Measurements from ENCODE around the gene TYW1. TPM values are rescaled to one million over a fixed set of nuclear protein-coding genes. Genes with fewer than 3 reads are reported as not detected.
"Not testable (repeated sequence)": the region's sequence is repeated elsewhere in the genome, so short reads cannot be mapped to it uniquely, and the experiment has no call there.

Gene TYW1
- total and polyA plus RNA-seq, 12 donors: 9.7 to 45.4 (median 22.6) TPM

- H3K4me1 ChIP-seq (replicated peaks in 1 of 2); intact Hi-C loops (cut with DNase I); H3K36me3 ChIP-seq (replicated peaks in 1 of 2); H3K27me3 ChIP-seq; H3K27ac ChIP-seq; H3K9me3 ChIP-seq (replicated peaks in 1 of 3); H3K4me3 ChIP-seq; DNase-seq: not testable (repeated sequence)
- WGBS, 4 donors: 89 to 97% (median 95%) methylated on average over 1 of the region's 1 CpG
These were observed 138.3 kb downstream of the TYW1 start for GRCh38 chr7:67134912-67135311.

GRCh38 chr7:67135617-67136486 lies 139.2 kb downstream of the TYW1 start:
- intact Hi-C loops (cut with DNase I): not testable (repeated sequence)

GRCh38 chr7:67137489-67137888 lies 140.9 kb downstream of the TYW1 start:
- H3K36me3 ChIP-seq (replicated peaks in 1 of 2); H3K4me3 ChIP-seq; H3K27me3 ChIP-seq; H3K27ac ChIP-seq; H3K4me1 ChIP-seq (replicated peaks in 1 of 2); DNase-seq; H3K9me3 ChIP-seq (replicated peaks in 1 of 3); intact Hi-C loops (cut with DNase I): not testable (repeated sequence)
- WGBS, 4 donors: 83 to 99% (median 96%) methylated on average over 3 of the region's 3 CpGs

More at GRCh38 chr7:67135617-67136486, 139.2 kb downstream of the TYW1 start:
- 61 to 78% (median 68%) methylated on average over 3 to 4 of the region's 4 CpGs for WGBS, 4 donors
- not testable (repeated sequence) for H3K4me1 ChIP-seq (replicated peaks in 1 of 2); H3K27me3 ChIP-seq; H3K36me3 ChIP-seq (replicated peaks in 1 of 2); DNase-seq; H3K9me3 ChIP-seq (replicated peaks in 1 of 3); H3K4me3 ChIP-seq; H3K27ac ChIP-seq

- H3K36me3 ChIP-seq (replicated peaks in 1 of 2); intact Hi-C loops (cut with DNase I); H3K4me1 ChIP-seq (replicated peaks in 1 of 2); DNase-seq; H3K4me3 ChIP-seq; H3K27ac ChIP-seq; H3K27me3 ChIP-seq; H3K9me3 ChIP-seq (replicated peaks in 1 of 3): not testable (repeated sequence)
- whole genome bisulfite sequencing, 4 donors: 94 to 97% (median 95%) methylated on average over 3 of the region's 3 CpGs
These were observed 143.2 kb downstream of the TYW1 start for GRCh38 chr7:67139876-67140275.

GRCh38 chr7:67141001-67141400 lies 144.4 kb downstream of the TYW1 start:
- H3K4me1 ChIP-seq (replicated peaks in 1 of 2); H3K36me3 ChIP-seq (replicated peaks in 1 of 2); DNase-seq; H3K9me3 ChIP-seq (replicated peaks in 1 of 3); H3K27ac ChIP-seq; H3K4me3 ChIP-seq; intact Hi-C loops (cut with DNase I); H3K27me3 ChIP-seq: not testable (repeated sequence)
- 91 to 98% (median 96%) methylated on average over 2 of the region's 2 CpGs for WGBS, 4 donors

- H3K27ac ChIP-seq: peak overlapping the region in 1 of 5 donors; percentile 17
- H3K27me3 ChIP-seq; H3K4me1 ChIP-seq (replicated peaks in 1 of 2); intact Hi-C loops (cut with DNase I); H3K4me3 ChIP-seq; H3K9me3 ChIP-seq (replicated peaks in 1 of 3); DNase-seq; H3K36me3 ChIP-seq (replicated peaks in 1 of 2): not testable (repeated sequence)
- WGBS, 4 donors: 73 to 75% (median 74%) methylated on average over 9 of the region's 9 CpGs
These were observed 146.6 kb downstream of the TYW1 start for GRCh38 chr7:67143091-67143786.

GRCh38 chr7:67145581-67146193 lies 149.1 kb downstream of the TYW1 start:
- H3K27me3 ChIP-seq; H3K4me1 ChIP-seq (replicated peaks in 1 of 2); DNase-seq; H3K4me3 ChIP-seq; H3K36me3 ChIP-seq (replicated peaks in 1 of 2); H3K27ac ChIP-seq; H3K9me3 ChIP-seq (replicated peaks in 1 of 3); intact Hi-C loops (cut with DNase I): not testable (repeated sequence)
- WGBS, 4 donors: 95 to 97% (median 97%) methylated on average over 3 of the region's 3 CpGs

GRCh38 chr7:67149131-67149530 lies 152.5 kb downstream of the TYW1 start:
- H3K27ac ChIP-seq; H3K27me3 ChIP-seq; H3K4me3 ChIP-seq; H3K36me3 ChIP-seq (replicated peaks in 1 of 2); intact Hi-C loops (cut with DNase I); DNase-seq; H3K9me3 ChIP-seq (replicated peaks in 1 of 3); H3K4me1 ChIP-seq (replicated peaks in 1 of 2): not testable (repeated sequence)

- H3K36me3 ChIP-seq (replicated peaks in 1 of 2); intact Hi-C loops (cut with DNase I); DNase-seq; H3K4me3 ChIP-seq; H3K27me3 ChIP-seq; H3K4me1 ChIP-seq (replicated peaks in 1 of 2); H3K9me3 ChIP-seq (replicated peaks in 1 of 3); H3K27ac ChIP-seq: not testable (repeated sequence)
These were observed 157.7 kb downstream of the TYW1 start for GRCh38 chr7:67154374-67154773.

GRCh38 chr7:67156064-67156463 lies 159.4 kb downstream of the TYW1 start:
- 91 to 99% (median 98%) methylated on average over 5 to 7 of the region's 7 CpGs; no CpG with 5 or more reads in 1 of the 4 donors for WGBS, 4 donors
- H3K36me3 ChIP-seq (replicated peaks in 1 of 2); H3K4me1 ChIP-seq (replicated peaks in 1 of 2); H3K4me3 ChIP-seq; H3K27me3 ChIP-seq; intact Hi-C loops (cut with DNase I); DNase-seq; H3K9me3 ChIP-seq (replicated peaks in 1 of 3); H3K27ac ChIP-seq: not testable (repeated sequence)

- H3K4me3 ChIP-seq; intact Hi-C loops (cut with DNase I); H3K36me3 ChIP-seq (replicated peaks in 1 of 2); H3K27ac ChIP-seq; H3K4me1 ChIP-seq (replicated peaks in 1 of 2); DNase-seq; H3K27me3 ChIP-seq; H3K9me3 ChIP-seq (replicated peaks in 1 of 3): not testable (repeated sequence)
- 80 to 93% (median 82%) methylated on average over 5 of the region's 5 CpGs for WGBS, 4 donors
These were observed 166.7 kb downstream of the TYW1 start for GRCh38 chr7:67163285-67163684.

Measured in adrenal gland (tissue), 12 donors.